ENCODE data around the gene MIA2. TPM values are rescaled to one million over a fixed set of nuclear protein-coding genes. Genes with fewer than 3 reads are reported as not detected.

Gene MIA2
- total and polyA plus RNA-seq, 2 experiments from 2014 or later = 43.9 to 86.0 TPM

GRCh38 chr14:39240769-39241168 is 7.1 kb downstream of the MIA2 start:
- H3K27ac ChIP-seq = no peak overlapping the region
- H4K20me1 ChIP-seq (ENCODE audit: insufficient read depth, poor library complexity, severe bottlenecking) = no peaks in the 10 kb centered on the region
- 97% methylated on average over 1 of the region's 1 CpG for WGBS (ENCODE audit: low lambda C conversion rate, missing lambda C conversion rate)
- no peak for DNase-seq (ENCODE audit: low spot score)
- no peak overlapping the region for H2AFZ ChIP-seq
- H3K27me3 ChIP-seq = no peaks in the 10 kb centered on the region
- peaks cover 22% of the 10 kb centered on the region for H3K79me2 ChIP-seq
- no peaks in the 10 kb centered on the region for H3K9me3 ChIP-seq (ENCODE audit: low read depth)
- H3K9me2 ChIP-seq (replicated peaks; ENCODE audit: insufficient read depth) = no peaks in the 10 kb centered on the region
- TF ChIP-seq EZH2phosphoT487 (IDR thresholded peaks at IDR 0.05; ENCODE audit: low read depth, severe bottlenecking, unreplicated experiment) (no peak), EZH2 (IDR thresholded peaks at IDR 0.05; ENCODE audit: borderline replicate concordance) (no peak), CTCF (IDR thresholded peaks at IDR 0.05; ENCODE audit: poor library complexity) (no peak)
- H3K4me2 ChIP-seq = no peak overlapping the region
- H3K4me3 ChIP-seq = no peak overlapping the region
- no peaks in the 10 kb centered on the region for H3K4me1 ChIP-seq (ENCODE audit: insufficient read depth)
- H3K36me3 ChIP-seq (replicated peaks; ENCODE audit: insufficient read depth, low read depth) = no peaks in the 10 kb centered on the region

- H3K27ac ChIP-seq = no peak overlapping the region
- H3K4me1 ChIP-seq (ENCODE audit: insufficient read depth) = no peaks in the 10 kb centered on the region
- H3K27me3 ChIP-seq = no peaks in the 10 kb centered on the region
- WGBS (ENCODE audit: low lambda C conversion rate, missing lambda C conversion rate) = 73% methylated on average over 1 of the region's 1 CpG
- H4K20me1 ChIP-seq (ENCODE audit: insufficient read depth, poor library complexity, severe bottlenecking) = no peaks in the 10 kb centered on the region
- no peaks in the 10 kb centered on the region for H3K36me3 ChIP-seq (replicated peaks; ENCODE audit: insufficient read depth, low read depth)
- peaks cover 13% of the 10 kb centered on the region for H3K79me2 ChIP-seq
- H3K4me2 ChIP-seq = no peak overlapping the region
- no peak for DNase-seq (ENCODE audit: low spot score)
- TF ChIP-seq EZH2 (IDR thresholded peaks at IDR 0.05; ENCODE audit: borderline replicate concordance) (no peak), EZH2phosphoT487 (IDR thresholded peaks at IDR 0.05; ENCODE audit: low read depth, severe bottlenecking, unreplicated experiment) (no peak), CTCF (IDR thresholded peaks at IDR 0.05; ENCODE audit: poor library complexity) (no peak)
- H2AFZ ChIP-seq = no peak overlapping the region
- H3K4me3 ChIP-seq = no peak overlapping the region
- H3K9me2 ChIP-seq (replicated peaks; ENCODE audit: insufficient read depth) = no peaks in the 10 kb centered on the region
- H3K9me3 ChIP-seq (ENCODE audit: low read depth) = no peaks in the 10 kb centered on the region
Measured at GRCh38 chr14:39241637-39242036, 7.9 kb downstream of the MIA2 start.

- no peak for DNase-seq (ENCODE audit: low spot score)
- Histone ChIP-seq H3K4me3 (no peak overlapping the region), H2AFZ (no peak overlapping the region), H3K36me3 (replicated peaks; ENCODE audit: insufficient read depth, low read depth) (no peaks in the 10 kb centered on the region), H4K20me1 (ENCODE audit: insufficient read depth, poor library complexity, severe bottlenecking) (no peaks in the 10 kb centered on the region), H3K4me2 (no peak overlapping the region), H3K79me2 (no peaks in the 10 kb centered on the region), H3K27me3 (no peaks in the 10 kb centered on the region), H3K27ac (no peak overlapping the region), H3K9me3 (ENCODE audit: low read depth) (no peaks in the 10 kb centered on the region), H3K4me1 (ENCODE audit: insufficient read depth) (no peaks in the 10 kb centered on the region), H3K9me2 (replicated peaks; ENCODE audit: insufficient read depth) (no peaks in the 10 kb centered on the region)
- 81% methylated on average over 3 of the region's 3 CpGs for WGBS (ENCODE audit: low lambda C conversion rate, missing lambda C conversion rate)
- TF ChIP-seq CTCF (IDR thresholded peaks at IDR 0.05; ENCODE audit: poor library complexity) = no peak
- no peak for TF ChIP-seq EZH2phosphoT487 (IDR thresholded peaks at IDR 0.05; ENCODE audit: low read depth, severe bottlenecking, unreplicated experiment)
- TF ChIP-seq EZH2 (IDR thresholded peaks at IDR 0.05; ENCODE audit: borderline replicate concordance) = no peak
Measured at GRCh38 chr14:39243831-39244230, 10.1 kb downstream of the MIA2 start.

- WGBS (ENCODE audit: low lambda C conversion rate, missing lambda C conversion rate) = 97% methylated on average over 1 of the region's 1 CpG
- Histone ChIP-seq H3K9me3 (ENCODE audit: low read depth) (no peaks in the 10 kb centered on the region), H3K36me3 (replicated peaks; ENCODE audit: insufficient read depth, low read depth) (no peaks in the 10 kb centered on the region), H3K79me2 (no peaks in the 10 kb centered on the region), H3K27ac (no peak overlapping the region), H3K4me1 (ENCODE audit: insufficient read depth) (no peaks in the 10 kb centered on the region), H2AFZ (no peak overlapping the region), H4K20me1 (ENCODE audit: insufficient read depth, poor library complexity, severe bottlenecking) (no peaks in the 10 kb centered on the region), H3K4me3 (no peak overlapping the region), H3K4me2 (no peak overlapping the region), H3K9me2 (replicated peaks; ENCODE audit: insufficient read depth) (no peaks in the 10 kb centered on the region), H3K27me3 (no peaks in the 10 kb centered on the region)
- DNase-seq (ENCODE audit: low spot score) = no peak
- no peak for TF ChIP-seq EZH2 (IDR thresholded peaks at IDR 0.05; ENCODE audit: borderline replicate concordance)
- TF ChIP-seq CTCF (IDR thresholded peaks at IDR 0.05; ENCODE audit: poor library complexity) = no peak
- TF ChIP-seq EZH2phosphoT487 (IDR thresholded peaks at IDR 0.05; ENCODE audit: low read depth, severe bottlenecking, unreplicated experiment) = no peak
Measured at GRCh38 chr14:39246618-39247017, 12.9 kb downstream of the MIA2 start.

Data from hepatocyte (in vitro differentiated cells).